HG03097 (cell line): ENCODE results near the gene CROCC.
"Not testable (repeated sequence)": the region's sequence is repeated elsewhere in the genome, so short reads cannot be mapped to it uniquely, and the experiment has no call there.

Experiments
- ATAC-seq: cut with Tn5 transposase; IDR thresholded peaks from one replicate; pipeline ENCODE4 v1.9.1; 2021; ENCODE audit not compliant: unreplicated experiment, low FRiP score

The CROCC gene

GRCh38 chr1:16914928-16915626, 6.7 kb upstream of the CROCC start:
- ATAC-seq, result not testable (repeated sequence)

- no peak for ATAC-seq
These were observed 6.1 kb upstream of the CROCC start for GRCh38 chr1:16915627-16915973.

DNA sequence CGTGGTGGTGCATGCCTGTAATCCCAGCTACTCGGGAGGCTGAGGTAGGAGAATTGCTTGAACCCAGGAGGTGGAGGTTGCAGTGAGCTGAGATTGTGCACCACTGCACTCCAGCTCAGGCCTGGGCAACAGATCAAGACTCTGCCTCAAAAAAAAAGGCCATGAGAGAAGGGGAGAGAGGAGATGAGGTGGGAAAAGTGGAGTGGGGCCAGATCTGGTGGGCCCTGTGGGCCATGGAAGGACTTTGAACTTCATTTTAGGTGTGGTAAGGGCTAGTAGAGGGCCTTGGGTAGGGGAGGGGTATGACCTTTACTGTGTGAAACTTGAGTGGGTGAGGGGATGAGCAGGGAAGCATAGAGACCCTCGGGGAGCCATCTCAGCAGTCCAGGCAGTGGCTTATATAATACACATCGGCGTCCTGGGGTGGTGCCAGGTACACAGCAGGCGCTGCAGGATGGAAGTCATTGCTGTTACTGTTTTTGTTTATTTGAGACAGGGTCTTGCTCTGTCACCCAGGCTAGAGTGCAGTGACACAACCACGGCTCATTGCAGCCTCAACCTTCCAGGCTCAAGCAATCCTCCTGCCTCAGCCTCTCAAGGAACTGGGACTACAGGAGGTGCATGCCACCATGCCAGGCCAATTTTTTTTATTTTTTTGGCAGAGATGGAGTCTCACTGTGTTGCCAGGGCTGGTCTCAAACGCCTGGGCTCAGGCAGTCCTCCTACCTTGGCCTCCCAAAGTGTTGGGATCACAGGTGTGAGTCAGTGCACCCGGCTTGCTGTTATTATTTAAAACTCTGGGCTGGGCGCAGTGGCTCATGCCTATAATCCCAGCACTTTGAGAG, 5.5 kb upstream of the CROCC start:
- not testable (repeated sequence) for ATAC-seq

GRCh38 chr1:16918371-16918770, 3.4 kb upstream of the CROCC start:
- no peak for ATAC-seq

GRCh38 chr1:16918936-16919665, 2.6 kb upstream of the CROCC start:
- ATAC-seq, result not testable (repeated sequence)

- no peak for ATAC-seq
These were observed 780 bp upstream of the CROCC start for GRCh38 chr1:16920951-16921350.

- ATAC-seq, result no peak
These were observed 735 bp downstream of the CROCC start for GRCh38 chr1:16922466-16922865.

- ATAC-seq, result no peak
These were observed 1.2 kb downstream of the CROCC start for GRCh38 chr1:16922885-16923431.

DNA sequence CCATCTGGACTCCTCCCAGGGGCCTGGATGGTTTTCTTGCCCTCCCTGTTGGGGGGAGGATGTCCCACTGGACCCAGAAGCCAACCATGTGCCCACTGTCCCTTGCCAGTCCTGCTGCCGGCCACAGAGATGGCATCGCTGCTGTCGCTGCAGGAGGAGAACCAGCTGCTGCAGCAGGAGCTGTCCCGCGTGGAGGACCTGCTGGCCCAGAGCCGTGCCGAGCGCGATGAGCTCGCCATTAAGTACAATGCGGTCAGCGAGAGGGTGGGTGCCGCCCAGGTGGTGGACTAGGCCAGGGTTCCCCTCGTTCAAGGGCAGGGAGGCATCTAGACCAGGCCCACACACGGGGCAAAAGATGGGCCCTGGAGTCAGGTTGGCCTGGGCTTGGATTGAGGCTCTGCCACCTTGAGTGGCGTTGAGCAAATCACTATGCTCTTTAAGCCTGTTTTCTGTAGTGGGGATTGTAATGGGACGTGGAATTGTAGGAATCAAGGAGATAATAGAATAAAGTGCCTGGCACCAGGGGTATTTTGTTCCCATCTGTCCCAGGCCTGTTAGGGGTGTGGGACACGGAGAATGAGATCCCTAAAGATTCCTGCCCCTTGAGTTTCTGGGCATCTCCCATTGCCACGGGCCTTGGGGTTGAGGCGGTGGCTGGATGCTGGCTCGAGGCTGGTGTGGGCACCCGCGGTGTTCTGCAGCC, 2.6 kb downstream of the CROCC start:
- ATAC-seq, result no peak

DNA sequence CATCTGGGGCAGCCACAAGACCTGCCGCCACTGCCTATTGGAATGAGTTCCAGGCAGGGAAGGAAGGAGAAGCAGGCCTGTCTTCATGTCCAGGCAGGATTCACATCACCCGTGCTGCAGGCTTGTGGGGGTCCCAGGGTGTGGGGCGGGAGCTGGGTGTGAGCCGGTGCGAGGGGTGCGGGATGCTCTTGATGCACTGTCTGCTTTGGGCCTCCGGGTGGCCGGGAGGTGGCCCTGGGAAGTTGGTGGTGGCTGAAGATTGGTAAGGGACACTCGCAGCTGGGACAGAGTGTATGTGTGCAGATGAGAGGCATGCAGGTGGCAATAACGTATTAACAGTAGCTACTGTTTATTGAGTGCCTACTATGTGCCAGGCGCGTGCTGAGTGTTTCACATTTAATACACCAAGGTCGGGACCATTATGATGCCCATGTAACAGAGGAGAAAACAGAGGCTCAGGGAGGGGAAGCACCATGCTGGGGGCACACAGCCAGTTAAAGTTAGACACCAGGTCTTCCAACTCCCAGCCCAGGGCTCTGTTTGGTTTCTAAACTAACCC, 3.3 kb downstream of the CROCC start:
- no peak for ATAC-seq

DNA sequence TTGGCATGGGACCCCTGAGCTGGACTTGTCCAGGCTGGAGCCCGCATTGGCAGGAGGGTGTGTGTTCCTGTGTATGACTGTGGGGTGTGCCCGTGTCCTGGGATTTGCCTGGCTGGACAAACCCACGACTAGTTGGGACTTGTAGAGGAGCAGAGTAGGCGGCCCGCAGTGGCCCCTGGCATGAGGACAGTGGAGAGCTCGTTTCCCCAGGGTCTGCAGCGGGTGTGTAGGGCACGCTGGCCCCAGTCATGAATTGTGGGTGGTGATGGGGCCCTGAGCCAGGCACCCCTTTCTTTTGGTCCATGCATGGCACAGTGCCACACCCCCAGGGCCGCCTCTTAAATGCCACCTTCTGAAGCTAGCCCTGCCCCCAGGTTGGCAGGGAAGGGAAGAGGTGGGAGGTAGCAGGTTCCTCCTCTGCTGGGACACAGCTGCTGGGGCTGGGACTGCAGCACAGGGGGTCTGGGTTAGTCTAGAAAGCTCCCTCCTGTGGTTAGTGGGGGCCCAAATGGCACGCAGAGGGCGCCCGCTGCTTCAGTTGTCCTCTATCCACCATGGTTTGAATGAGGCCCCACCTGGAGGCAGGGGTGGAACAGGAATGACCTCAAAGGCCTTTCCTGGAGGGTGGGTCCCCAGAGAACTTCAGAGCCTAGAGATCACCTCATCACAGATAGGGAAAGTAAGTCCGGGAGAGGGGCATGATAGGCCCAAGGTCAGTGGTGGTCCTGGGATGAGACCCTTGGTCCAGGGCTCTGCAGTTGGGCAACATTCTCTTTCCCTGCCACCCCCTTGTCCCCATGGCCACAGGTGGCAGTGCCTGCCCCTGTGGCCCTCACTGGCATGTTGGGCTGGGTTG, 4.1 kb downstream of the CROCC start:
- ATAC-seq, result no peak

GRCh38 chr1:16926491-16927073, 4.9 kb downstream of the CROCC start:
- no peak for ATAC-seq

GRCh38 chr1:16927256-16927655, 5.5 kb downstream of the CROCC start:
- no peak for ATAC-seq

GRCh38 chr1:16927711-16928485, 6.2 kb downstream of the CROCC start:
- no peak for ATAC-seq

- not testable (repeated sequence) for ATAC-seq
These were observed 7.7 kb downstream of the CROCC start for GRCh38 chr1:16929146-16930041.

- not testable (repeated sequence) for ATAC-seq
These were observed 9.6 kb downstream of the CROCC start for GRCh38 chr1:16931206-16931934.
